ENCODE results near the gene ZNF695.
A peak's percentile ranks its signal among the peaks of the same experiment; 100 is the strongest.
"Not testable (repeated sequence)": the region's sequence is repeated elsewhere in the genome, so short reads cannot be mapped to it uniquely, and the experiment has no call there.

The ZNF695 gene

GRCh38 chr1:247007511-247008405 is at the start of gene ZNF695:
Gene ZNF695 (minus strand): TSS chr1:247008057. CDS start chr1:247007908, 149 bp downstream.
- DNase-seq (ENCODE audit: low read depth) = peak; percentile 1

GRCh38 chr1:247056071-247056470 is 48.2 kb upstream of the ZNF695 start:
- no peak for DNase-seq (ENCODE audit: low read depth)

GRCh38 chr1:247054992-247055415 is 47.1 kb upstream of the ZNF695 start:
- no peak for DNase-seq (ENCODE audit: low read depth)

- DNase-seq (ENCODE audit: low read depth) = no peak
Measured at GRCh38 chr1:247047702-247048101, 39.8 kb upstream of the ZNF695 start.

GRCh38 chr1:247047260-247047659 is 39.4 kb upstream of the ZNF695 start:
- DNase-seq (ENCODE audit: low read depth) = no peak

GRCh38 chr1:247043406-247043805 is 35.5 kb upstream of the ZNF695 start:
- no peak for DNase-seq (ENCODE audit: low read depth)

GRCh38 chr1:247037511-247038320 is 29.9 kb upstream of the ZNF695 start:
- DNase-seq (ENCODE audit: low read depth) = no peak

GRCh38 chr1:247032306-247032705 is 24.4 kb upstream of the ZNF695 start:
- DNase-seq (ENCODE audit: low read depth) = not testable (repeated sequence)

GRCh38 chr1:247024658-247025057 is 16.8 kb upstream of the ZNF695 start:
- DNase-seq (ENCODE audit: low read depth) = not testable (repeated sequence)

- DNase-seq (ENCODE audit: low read depth) = no peak
Measured at GRCh38 chr1:247013391-247013790, 5.5 kb upstream of the ZNF695 start.

GRCh38 chr1:247008406-247008799 is 546 bp upstream of the ZNF695 start:
- DNase-seq (ENCODE audit: low read depth) = no peak

- not testable (repeated sequence) for DNase-seq (ENCODE audit: low read depth)
Measured at GRCh38 chr1:247004081-247004480, 3.8 kb downstream of the ZNF695 start.

GRCh38 chr1:246989901-246990300 is 18.0 kb downstream of the ZNF695 start:
- no peak for DNase-seq (ENCODE audit: low read depth)

GRCh38 chr1:246988316-246988715 is 19.5 kb downstream of the ZNF695 start:
- DNase-seq (ENCODE audit: low read depth) = no peak

- no peak for DNase-seq (ENCODE audit: low read depth)
Measured at GRCh38 chr1:246987083-246987690, 20.7 kb downstream of the ZNF695 start.

GRCh38 chr1:246978785-246979184 is 29.1 kb downstream of the ZNF695 start:
- no peak for DNase-seq (ENCODE audit: low read depth)

- DNase-seq (ENCODE audit: low read depth) = no peak
Measured at GRCh38 chr1:246978281-246978680, 29.6 kb downstream of the ZNF695 start.

- no peak for DNase-seq (ENCODE audit: low read depth)
Measured at GRCh38 chr1:246971969-246972368, 35.9 kb downstream of the ZNF695 start.

- DNase-seq (ENCODE audit: low read depth) = no peak
Measured at GRCh38 chr1:246971090-246971721, 36.7 kb downstream of the ZNF695 start.

- DNase-seq (ENCODE audit: low read depth) = no peak
Measured at GRCh38 chr1:246969621-246970020, 38.2 kb downstream of the ZNF695 start.

GRCh38 chr1:246966502-246966901 is 41.4 kb downstream of the ZNF695 start:
- DNase-seq (ENCODE audit: low read depth) = no peak
